Smooth muscle cell (in vitro differentiated cells): ENCODE measurements around the gene CNTNAP4. TPM values are rescaled to one million over a fixed set of nuclear protein-coding genes. Genes with fewer than 3 reads are reported as not detected.

ENCODE experiments used
- DNase-seq: peaks from one replicate; lab custom pipeline; 2025; ENCODE audit not compliant: unreplicated experiment; lab: John Stamatoyannopoulos, UW
- H2AFZ ChIP-seq: fragments of 200-600 bp; sonication (generic); 2 replicates; pipeline ENCODE4 v1.6.0; 2016; ENCODE audit warnings: antibody characterized with exemption, low read depth, mild to moderate bottlenecking
- H3F3A ChIP-seq: fragments of 200-600 bp; sonication (generic); 2 replicates; pipeline ENCODE4 v1.6.0; 2017; ENCODE audit warnings: antibody characterized with exemption, low read depth
- H3K27ac ChIP-seq: fragments of 200-600 bp; sonication (generic); 2 replicates; pipeline ENCODE4 v1.5.1; 2016; ENCODE audit warnings: low read depth, mild to moderate bottlenecking
- H3K27me3 ChIP-seq: fragments of 200-600 bp; sonication (generic); 2 replicates; pipeline ENCODE4 v1.6.1; 2016; ENCODE audit warnings: low read depth, mild to moderate bottlenecking
- H3K36me3 ChIP-seq: fragments of 200-600 bp; sonication (generic); 2 replicates; pipeline ENCODE4 v1.5.1; 2016; ENCODE audit warnings: low read depth
- H3K4me1 ChIP-seq: fragments of 200-600 bp; sonication (generic); 2 replicates; pipeline ENCODE4 v1.5.1; 2016; ENCODE audit warnings: low read depth
- H3K4me2 ChIP-seq: fragments of 200-600 bp; sonication (generic); 2 replicates; pipeline ENCODE4 v1.6.0; 2016; ENCODE audit warnings: mild to moderate bottlenecking
- H3K4me3 ChIP-seq: fragments of 200-600 bp; sonication (generic); 2 replicates; pipeline ENCODE4 v1.5.1; 2016; ENCODE audit warnings: mild to moderate bottlenecking
- H3K79me2 ChIP-seq: fragments of 200-600 bp; sonication (generic); 2 replicates; pipeline ENCODE4 v1.6.0; 2016; ENCODE audit warnings: low read depth, mild to moderate bottlenecking
- H3K9ac ChIP-seq: fragments of 200-600 bp; sonication (generic); 2 replicates; pipeline ENCODE4 v1.6.0; 2016; ENCODE audit warnings: low read depth
- H3K9me3 ChIP-seq: fragments of 200-600 bp; sonication (generic); replicated peaks from 2 replicates; pipeline ENCODE4 v1.5.1; 2016; ENCODE audit warnings: low read depth
- H4K20me1 ChIP-seq: fragments of 200-600 bp; sonication (generic); 2 replicates; pipeline ENCODE4 v1.6.0; 2016; ENCODE audit warnings: low read depth
- WGBS: methylation state at CpG from one replicate; pipeline ENCODE4 v1.1.7; 2016; ENCODE audit warnings: low lambda C conversion rate; 5-methylcytosine and 5-hydroxymethylcytosine counted together
- polyA plus RNA-seq: library from polyadenylated mRNA; unstranded; fragments of >200 nt; fragmentation: Nextera tagmentation; extraction: Ambion mirVana; gene quantifications from 2 replicates; pipeline ENCODE4 v1.2.1, GENCODE V29; 2016
- total RNA-seq: library from RNA; depleted of rRNA; stranded (reverse); fragments of >200 nt; gene quantifications from 2 replicates; pipeline ENCODE4 v1.2.3, GENCODE V29; 2014
- TF ChIP-seq, protein P1 (sequence below): fragments of 200-600 bp; sonication (generic); IDR thresholded peaks from 2 replicates; pipeline ENCODE4 v1.5.1; 2017; ENCODE audit warnings: borderline replicate concordance, mild to moderate bottlenecking, antibody characterized with exemption; ENCODE audit not compliant: insufficient read depth, poor library complexity, severe bottlenecking

Gene CNTNAP4
- total and polyA plus RNA-seq, 2 experiments from 2014 or later = 0.13 to 0.25 TPM

- DNase-seq = no peak
- H2AFZ ChIP-seq = no peak overlapping the region
- no peaks in the 10 kb centered on the region for H3F3A ChIP-seq
- WGBS = 85% methylated on average over 3 of the region's 3 CpGs
- H3K79me2 ChIP-seq = no peaks in the 10 kb centered on the region
- H3K9me3 ChIP-seq = no peaks in the 10 kb centered on the region
- no peak overlapping the region for H3K9ac ChIP-seq
- peaks cover 37% of the 10 kb centered on the region for H3K27me3 ChIP-seq
- no peak overlapping the region for H3K4me2 ChIP-seq
- H3K36me3 ChIP-seq = no peaks in the 10 kb centered on the region
- H3K4me1 ChIP-seq = no peaks in the 10 kb centered on the region
- no peaks in the 10 kb centered on the region for H4K20me1 ChIP-seq
- no peak overlapping the region for H3K27ac ChIP-seq
- TF ChIP-seq, protein P1, sequence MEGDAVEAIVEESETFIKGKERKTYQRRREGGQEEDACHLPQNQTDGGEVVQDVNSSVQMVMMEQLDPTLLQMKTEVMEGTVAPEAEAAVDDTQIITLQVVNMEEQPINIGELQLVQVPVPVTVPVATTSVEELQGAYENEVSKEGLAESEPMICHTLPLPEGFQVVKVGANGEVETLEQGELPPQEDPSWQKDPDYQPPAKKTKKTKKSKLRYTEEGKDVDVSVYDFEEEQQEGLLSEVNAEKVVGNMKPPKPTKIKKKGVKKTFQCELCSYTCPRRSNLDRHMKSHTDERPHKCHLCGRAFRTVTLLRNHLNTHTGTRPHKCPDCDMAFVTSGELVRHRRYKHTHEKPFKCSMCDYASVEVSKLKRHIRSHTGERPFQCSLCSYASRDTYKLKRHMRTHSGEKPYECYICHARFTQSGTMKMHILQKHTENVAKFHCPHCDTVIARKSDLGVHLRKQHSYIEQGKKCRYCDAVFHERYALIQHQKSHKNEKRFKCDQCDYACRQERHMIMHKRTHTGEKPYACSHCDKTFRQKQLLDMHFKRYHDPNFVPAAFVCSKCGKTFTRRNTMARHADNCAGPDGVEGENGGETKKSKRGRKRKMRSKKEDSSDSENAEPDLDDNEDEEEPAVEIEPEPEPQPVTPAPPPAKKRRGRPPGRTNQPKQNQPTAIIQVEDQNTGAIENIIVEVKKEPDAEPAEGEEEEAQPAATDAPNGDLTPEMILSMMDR = no peak
- no peak overlapping the region for H3K4me3 ChIP-seq
Measured at GRCh38 chr16:76464955-76465620, 187.9 kb downstream of the CNTNAP4 start.

GRCh38 chr16:76466871-76467270 is 189.7 kb downstream of the CNTNAP4 start:
- peaks cover 35% of the 10 kb centered on the region for H3K27me3 ChIP-seq
- DNase-seq = no peak
- no peak overlapping the region for H3K9ac ChIP-seq
- no peaks in the 10 kb centered on the region for H3K79me2 ChIP-seq
- H4K20me1 ChIP-seq = no peaks in the 10 kb centered on the region
- H3K4me2 ChIP-seq = no peak overlapping the region
- H3K27ac ChIP-seq = no peak overlapping the region
- no peaks in the 10 kb centered on the region for H3K36me3 ChIP-seq
- H2AFZ ChIP-seq = no peak overlapping the region
- no peaks in the 10 kb centered on the region for H3F3A ChIP-seq
- TF ChIP-seq, protein P1 = no peak
- H3K4me1 ChIP-seq = no peaks in the 10 kb centered on the region
- H3K9me3 ChIP-seq = no peaks in the 10 kb centered on the region
- H3K4me3 ChIP-seq = no peak overlapping the region

- Histone ChIP-seq H3F3A (no peaks in the 10 kb centered on the region), H3K79me2 (no peaks in the 10 kb centered on the region), H4K20me1 (no peaks in the 10 kb centered on the region), H3K9ac (no peak overlapping the region), H2AFZ (no peak overlapping the region), H3K4me3 (no peak overlapping the region), H3K9me3 (no peaks in the 10 kb centered on the region), H3K36me3 (no peaks in the 10 kb centered on the region), H3K27me3 (peaks cover 6% of the 10 kb centered on the region), H3K4me1 (no peaks in the 10 kb centered on the region), H3K4me2 (no peak overlapping the region), H3K27ac (no peak overlapping the region)
- TF ChIP-seq, protein P1 = no peak
- DNase-seq = no peak
- 44% methylated on average over 2 of the region's 2 CpGs for WGBS
Measured at GRCh38 chr16:76474048-76474447, 196.8 kb downstream of the CNTNAP4 start.

- H3K36me3 ChIP-seq = no peaks in the 10 kb centered on the region
- no peak overlapping the region for H3K4me2 ChIP-seq
- no peak for DNase-seq
- TF ChIP-seq, protein P1 = no peak
- no peaks in the 10 kb centered on the region for H3K4me1 ChIP-seq
- no peak overlapping the region for H2AFZ ChIP-seq
- H3F3A ChIP-seq = no peaks in the 10 kb centered on the region
- H3K4me3 ChIP-seq = no peak overlapping the region
- no peak overlapping the region for H3K27ac ChIP-seq
- H3K9ac ChIP-seq = no peak overlapping the region
- H3K9me3 ChIP-seq = no peaks in the 10 kb centered on the region
- WGBS = 66% methylated on average over 4 of the region's 4 CpGs
- no peaks in the 10 kb centered on the region for H4K20me1 ChIP-seq
- peaks cover 6% of the 10 kb centered on the region for H3K27me3 ChIP-seq
- no peaks in the 10 kb centered on the region for H3K79me2 ChIP-seq
Measured at GRCh38 chr16:76478105-76478504, 200.9 kb downstream of the CNTNAP4 start.
